ENCODE results near the gene SLC37A2.
A peak's percentile ranks its signal among the peaks of the same experiment; 100 is the strongest.

Gene SLC37A2

GRCh38 chr11:125073616-125074483 is 10.7 kb downstream of the SLC37A2 start:
- intact Hi-C loops (cut with micrococcal nuclease): loop anchor here (2.0 to 10.0 kb wide), 2 partner anchors 37 to 521 kb away; partner anchors contain the start of genes STT3A and TMEM218
- no peak overlapping the region for H3K4me3 Mint-ChIP-seq
- no peaks in the 10 kb centered on the region for H3K27me3 Mint-ChIP-seq
- H3K27ac Mint-ChIP-seq: peak overlapping the region; percentile 96
- H3K9me3 Mint-ChIP-seq: no peaks in the 10 kb centered on the region
- peaks cover 77% of the 10 kb centered on the region for H3K36me3 Mint-ChIP-seq (ENCODE audit: low read depth)
- H3K4me1 Mint-ChIP-seq (ENCODE audit: low read depth): peaks cover 99% of the 10 kb centered on the region

- intact Hi-C loops (cut with micrococcal nuclease): loop anchor here (10.0 kb wide), 1 partner anchor 520 kb away; the partner anchor contains the start of gene STT3A
- Mint-ChIP-seq H3K9me3 (no peaks in the 10 kb centered on the region), H3K4me3 (no peak overlapping the region), H3K4me1 (ENCODE audit: low read depth) (peaks cover 99% of the 10 kb centered on the region), H3K36me3 (ENCODE audit: low read depth) (peaks cover 81% of the 10 kb centered on the region), H3K27me3 (no peaks in the 10 kb centered on the region), H3K27ac (peak overlapping the region; percentile 96)
Measured at GRCh38 chr11:125074511-125075241, 11.6 kb downstream of the SLC37A2 start.

GRCh38 chr11:125075242-125075625 is 12.1 kb downstream of the SLC37A2 start:
- peak overlapping the region; percentile 96 for H3K27ac Mint-ChIP-seq
- no peaks in the 10 kb centered on the region for H3K9me3 Mint-ChIP-seq
- peaks cover 85% of the 10 kb centered on the region for H3K36me3 Mint-ChIP-seq (ENCODE audit: low read depth)
- peaks cover 98% of the 10 kb centered on the region for H3K4me1 Mint-ChIP-seq (ENCODE audit: low read depth)
- H3K27me3 Mint-ChIP-seq: no peaks in the 10 kb centered on the region
- peak overlapping the region; percentile 17 for H3K4me3 Mint-ChIP-seq
- intact Hi-C loops (cut with micrococcal nuclease): loop anchor here (10.0 kb wide), 1 partner anchor 520 kb away; the partner anchor contains the start of gene STT3A

GRCh38 chr11:125075900-125076317 is 12.8 kb downstream of the SLC37A2 start:
- Mint-ChIP-seq H3K9me3 (no peaks in the 10 kb centered on the region), H3K36me3 (ENCODE audit: low read depth) (peaks cover 92% of the 10 kb centered on the region), H3K27me3 (no peaks in the 10 kb centered on the region), H3K4me1 (ENCODE audit: low read depth) (peaks cover 91% of the 10 kb centered on the region), H3K27ac (peak overlapping the region; percentile 96), H3K4me3 (no peak overlapping the region)
- intact Hi-C loops (cut with micrococcal nuclease): loop anchor here (10.0 kb wide), 1 partner anchor 519 kb away; the partner anchor contains the start of gene STT3A

- Mint-ChIP-seq H3K27me3 (no peaks in the 10 kb centered on the region), H3K4me1 (ENCODE audit: low read depth) (peaks cover 85% of the 10 kb centered on the region), H3K9me3 (no peaks in the 10 kb centered on the region), H3K4me3 (no peak overlapping the region), H3K27ac (peak overlapping the region; percentile 96), H3K36me3 (ENCODE audit: low read depth) (peaks cover 92% of the 10 kb centered on the region)
- intact Hi-C loops (cut with micrococcal nuclease): loop anchor here (10.0 kb wide), 1 partner anchor 518 kb away; the partner anchor contains the start of gene STT3A
Measured at GRCh38 chr11:125076378-125076945, 13.4 kb downstream of the SLC37A2 start.

GRCh38 chr11:125078016-125078415 is 14.9 kb downstream of the SLC37A2 start:
- no peaks in the 10 kb centered on the region for H3K27me3 Mint-ChIP-seq
- intact Hi-C loops (cut with micrococcal nuclease): loop anchor here (10.0 kb wide), 1 partner anchor 517 kb away; the partner anchor contains the start of gene STT3A
- no peaks in the 10 kb centered on the region for H3K9me3 Mint-ChIP-seq
- H3K4me1 Mint-ChIP-seq (ENCODE audit: low read depth): peaks cover 70% of the 10 kb centered on the region
- peaks cover 96% of the 10 kb centered on the region for H3K36me3 Mint-ChIP-seq (ENCODE audit: low read depth)
- peak overlapping the region; percentile 49 for H3K27ac Mint-ChIP-seq
- no peak overlapping the region for H3K4me3 Mint-ChIP-seq

- intact Hi-C loops (cut with micrococcal nuclease): loop anchor here (10.0 kb wide), 1 partner anchor 516 kb away; the partner anchor contains the start of gene STT3A
- Mint-ChIP-seq H3K9me3 (no peaks in the 10 kb centered on the region), H3K27ac (peak overlapping the region; percentile 49), H3K36me3 (ENCODE audit: low read depth) (peaks cover 96% of the 10 kb centered on the region), H3K4me3 (no peak overlapping the region), H3K27me3 (no peaks in the 10 kb centered on the region), H3K4me1 (ENCODE audit: low read depth) (peaks cover 65% of the 10 kb centered on the region)
Measured at GRCh38 chr11:125078516-125079140, 15.5 kb downstream of the SLC37A2 start.

GRCh38 chr11:125079151-125079877 is 16.2 kb downstream of the SLC37A2 start:
- Mint-ChIP-seq H3K36me3 (ENCODE audit: low read depth) (peaks cover 96% of the 10 kb centered on the region), H3K27me3 (no peaks in the 10 kb centered on the region), H3K4me1 (ENCODE audit: low read depth) (peaks cover 58% of the 10 kb centered on the region), H3K9me3 (no peaks in the 10 kb centered on the region), H3K4me3 (no peak overlapping the region), H3K27ac (peak overlapping the region; percentile 50)
- intact Hi-C loops (cut with micrococcal nuclease): loop anchor here (10.0 kb wide), 1 partner anchor 515 kb away; the partner anchor contains the start of gene STT3A

- Mint-ChIP-seq H3K27me3 (no peaks in the 10 kb centered on the region), H3K4me1 (ENCODE audit: low read depth) (peaks cover 51% of the 10 kb centered on the region), H3K27ac (peak overlapping the region; percentile 22), H3K36me3 (ENCODE audit: low read depth) (peaks cover 100% of the 10 kb centered on the region), H3K4me3 (no peak overlapping the region), H3K9me3 (no peaks in the 10 kb centered on the region)
- intact Hi-C loops (cut with micrococcal nuclease): loop anchor here (10.0 kb wide), 1 partner anchor 515 kb away; the partner anchor contains the start of gene STT3A
Measured at GRCh38 chr11:125079878-125080530, 16.9 kb downstream of the SLC37A2 start.

- H3K9me3 Mint-ChIP-seq: no peaks in the 10 kb centered on the region
Measured at GRCh38 chr11:125080531-125080911, 17.4 kb downstream of the SLC37A2 start.

GRCh38 chr11:125081098-125081798 is 18.1 kb downstream of the SLC37A2 start:
- no peaks in the 10 kb centered on the region for H3K27me3 Mint-ChIP-seq
- intact Hi-C loops (cut with micrococcal nuclease): no loop called here
- no peaks in the 10 kb centered on the region for H3K9me3 Mint-ChIP-seq
- H3K27ac Mint-ChIP-seq: peak overlapping the region; percentile 1
- H3K4me1 Mint-ChIP-seq (ENCODE audit: low read depth): peaks cover 39% of the 10 kb centered on the region
- H3K36me3 Mint-ChIP-seq (ENCODE audit: low read depth): peaks cover 100% of the 10 kb centered on the region
- no peak overlapping the region for H3K4me3 Mint-ChIP-seq

More at GRCh38 chr11:125080531-125080911, 17.4 kb downstream of the SLC37A2 start:
- Mint-ChIP-seq H3K36me3 (ENCODE audit: low read depth) (peaks cover 100% of the 10 kb centered on the region), H3K4me3 (no peak overlapping the region), H3K27me3 (no peaks in the 10 kb centered on the region), H3K4me1 (ENCODE audit: low read depth) (peaks cover 46% of the 10 kb centered on the region), H3K27ac (no peak overlapping the region)
- intact Hi-C loops (cut with micrococcal nuclease): no loop called here

- H3K27ac Mint-ChIP-seq: peak overlapping the region; percentile 1
- no peak overlapping the region for H3K4me3 Mint-ChIP-seq
- H3K27me3 Mint-ChIP-seq: no peaks in the 10 kb centered on the region
- H3K9me3 Mint-ChIP-seq: no peaks in the 10 kb centered on the region
- H3K4me1 Mint-ChIP-seq (ENCODE audit: low read depth): peaks cover 31% of the 10 kb centered on the region
- peaks cover 100% of the 10 kb centered on the region for H3K36me3 Mint-ChIP-seq (ENCODE audit: low read depth)
- intact Hi-C loops (cut with micrococcal nuclease): no loop called here
Measured at GRCh38 chr11:125082040-125082439, 18.9 kb downstream of the SLC37A2 start.

Data from dendritic cell treated with granulocyte-macrophage colony-stimulating factor and Interleukin-4, amounts not matched to agents 40 ng/mL and 50 ng/mL, for 4 days (primary cell).